MM.1S (cell line): Measurements from ENCODE around the gene APRT.

Experiments
- EZH2 ChIP-seq: fragments of 300-600 bp; sonication (generic); optimal IDR thresholded peaks from 2 replicates; pipeline ENCODE3; 2017; ENCODE audit warnings: low read depth, mild to moderate bottlenecking, antibody characterized with exemption, low read length, mixed read lengths
- TF ChIP-seq, protein P1 (sequence below): fragments of 300-600 bp; sonication (generic); IDR thresholded peaks from 2 replicates; pipeline ENCODE4 v1.5.1; 2016; ENCODE audit warnings: antibody characterized with exemption, low read length, mixed read lengths

DNA sequence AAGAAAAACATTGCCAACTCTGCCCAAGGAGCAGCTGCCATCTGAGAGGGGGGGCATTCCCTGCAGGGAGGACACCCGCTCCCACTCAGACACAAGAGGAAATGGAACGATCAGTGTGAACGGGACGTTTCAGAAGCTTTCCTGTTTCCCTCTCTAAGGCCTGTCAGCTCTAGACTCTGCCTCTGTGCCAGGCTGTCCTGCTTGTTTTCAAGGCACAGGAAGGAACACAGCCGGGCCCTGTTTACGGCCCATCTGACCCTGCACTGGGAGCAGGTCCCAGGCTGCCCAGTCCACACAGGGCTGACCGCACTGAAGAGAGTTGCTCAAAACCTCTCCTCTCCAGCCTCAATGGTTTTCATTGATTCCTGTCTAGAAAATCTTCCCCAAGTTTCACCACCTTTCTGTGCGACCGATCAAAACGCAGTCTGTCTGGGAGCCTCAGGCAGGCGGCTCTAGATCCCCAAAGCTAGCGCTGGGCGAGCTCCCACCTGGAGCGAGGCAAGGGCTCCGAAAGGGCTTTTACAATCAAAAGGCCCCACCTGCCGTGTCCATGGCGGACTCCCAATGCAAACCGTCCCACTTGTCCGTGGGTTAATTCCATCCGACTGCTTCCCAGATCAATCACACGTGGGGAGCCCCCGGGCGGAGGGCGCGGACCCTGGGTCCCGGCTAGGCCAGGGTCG is 28.2 kb downstream of the APRT start:
- TF ChIP-seq, protein P1, sequence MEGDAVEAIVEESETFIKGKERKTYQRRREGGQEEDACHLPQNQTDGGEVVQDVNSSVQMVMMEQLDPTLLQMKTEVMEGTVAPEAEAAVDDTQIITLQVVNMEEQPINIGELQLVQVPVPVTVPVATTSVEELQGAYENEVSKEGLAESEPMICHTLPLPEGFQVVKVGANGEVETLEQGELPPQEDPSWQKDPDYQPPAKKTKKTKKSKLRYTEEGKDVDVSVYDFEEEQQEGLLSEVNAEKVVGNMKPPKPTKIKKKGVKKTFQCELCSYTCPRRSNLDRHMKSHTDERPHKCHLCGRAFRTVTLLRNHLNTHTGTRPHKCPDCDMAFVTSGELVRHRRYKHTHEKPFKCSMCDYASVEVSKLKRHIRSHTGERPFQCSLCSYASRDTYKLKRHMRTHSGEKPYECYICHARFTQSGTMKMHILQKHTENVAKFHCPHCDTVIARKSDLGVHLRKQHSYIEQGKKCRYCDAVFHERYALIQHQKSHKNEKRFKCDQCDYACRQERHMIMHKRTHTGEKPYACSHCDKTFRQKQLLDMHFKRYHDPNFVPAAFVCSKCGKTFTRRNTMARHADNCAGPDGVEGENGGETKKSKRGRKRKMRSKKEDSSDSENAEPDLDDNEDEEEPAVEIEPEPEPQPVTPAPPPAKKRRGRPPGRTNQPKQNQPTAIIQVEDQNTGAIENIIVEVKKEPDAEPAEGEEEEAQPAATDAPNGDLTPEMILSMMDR = no peak
- TF ChIP-seq EZH2 = no peak
